ENCODE measurements around the gene APBA2.

DNA sequence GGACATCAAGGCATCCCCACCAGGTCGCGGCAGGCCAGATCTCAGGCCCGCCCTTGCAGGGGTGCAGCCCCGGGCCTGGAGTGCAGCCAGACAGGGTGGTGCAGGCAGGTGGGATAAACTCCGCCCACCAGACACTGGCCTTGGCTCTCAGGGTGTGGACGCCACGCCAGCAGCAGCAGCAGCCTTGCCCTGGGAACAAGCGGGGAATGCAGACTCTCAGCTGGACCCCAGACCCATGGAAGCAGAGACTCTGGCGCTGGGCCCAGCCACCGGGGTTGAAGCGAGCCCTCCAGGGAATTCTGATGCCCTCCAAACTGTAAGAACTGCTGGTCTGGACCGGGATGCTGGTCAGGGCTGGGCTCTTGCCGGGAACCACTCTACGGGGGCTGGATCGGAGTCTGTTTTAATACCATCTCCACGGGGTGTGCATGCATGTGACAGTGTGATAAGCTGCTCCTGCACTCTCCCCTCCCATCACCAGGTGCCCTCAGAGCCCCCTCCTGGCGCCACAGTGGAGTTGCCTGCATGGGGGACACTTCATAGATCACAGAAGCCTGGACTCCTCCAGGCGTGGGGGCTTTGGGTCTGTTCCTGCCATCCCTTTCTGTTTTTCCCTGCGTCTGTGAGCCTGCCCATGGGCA lies 241.2 kb downstream of the APBA2 start:
- TF ChIP-seq CHD2 (IDR thresholded peaks at IDR 0.05; ENCODE audit: low read depth, low read length) (no peak), RAD21 (CRISPR knock-in tag; IDR thresholded peaks at IDR 0.05) (no peak), FOXA3 (CRISPR knock-in tag; IDR thresholded peaks at IDR 0.05) (no peak), CTCF (CRISPR knock-in tag; IDR thresholded peaks at IDR 0.05) (no peak), ZNF274 (CRISPR knock-in tag; IDR thresholded peaks at IDR 0.05) (no peak), ATF4 (CRISPR knock-in tag; IDR thresholded peaks at IDR 0.05) (no peak), HDAC1 (CRISPR knock-in tag; IDR thresholded peaks at IDR 0.05) (no peak)

All from HepG2 (cell line).